ENCODE data around the gene PDE6G.

Gene PDE6G

GRCh38 chr17:81697261-81698044 lies 41.1 kb upstream of the PDE6G start:
- H3K27me3 ChIP-seq (ENCODE audit: low read depth, low read length): no peaks in the 10 kb centered on the region
- peaks cover 38% of the 10 kb centered on the region for H3K79me2 ChIP-seq (ENCODE audit: low read length)
- no peak overlapping the region for H3K4me2 ChIP-seq (ENCODE audit: low read length)
- no peaks in the 10 kb centered on the region for H3K9me3 ChIP-seq (ENCODE audit: insufficient read depth, low read length)
- TF ChIP-seq, protein P1, sequence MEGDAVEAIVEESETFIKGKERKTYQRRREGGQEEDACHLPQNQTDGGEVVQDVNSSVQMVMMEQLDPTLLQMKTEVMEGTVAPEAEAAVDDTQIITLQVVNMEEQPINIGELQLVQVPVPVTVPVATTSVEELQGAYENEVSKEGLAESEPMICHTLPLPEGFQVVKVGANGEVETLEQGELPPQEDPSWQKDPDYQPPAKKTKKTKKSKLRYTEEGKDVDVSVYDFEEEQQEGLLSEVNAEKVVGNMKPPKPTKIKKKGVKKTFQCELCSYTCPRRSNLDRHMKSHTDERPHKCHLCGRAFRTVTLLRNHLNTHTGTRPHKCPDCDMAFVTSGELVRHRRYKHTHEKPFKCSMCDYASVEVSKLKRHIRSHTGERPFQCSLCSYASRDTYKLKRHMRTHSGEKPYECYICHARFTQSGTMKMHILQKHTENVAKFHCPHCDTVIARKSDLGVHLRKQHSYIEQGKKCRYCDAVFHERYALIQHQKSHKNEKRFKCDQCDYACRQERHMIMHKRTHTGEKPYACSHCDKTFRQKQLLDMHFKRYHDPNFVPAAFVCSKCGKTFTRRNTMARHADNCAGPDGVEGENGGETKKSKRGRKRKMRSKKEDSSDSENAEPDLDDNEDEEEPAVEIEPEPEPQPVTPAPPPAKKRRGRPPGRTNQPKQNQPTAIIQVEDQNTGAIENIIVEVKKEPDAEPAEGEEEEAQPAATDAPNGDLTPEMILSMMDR (IDR thresholded peaks at IDR 0.05; ENCODE audit: low read depth, low read length): no peak
- no peak for TF ChIP-seq EZH2phosphoT487 (IDR thresholded peaks at IDR 0.05; ENCODE audit: low read depth)
- H3K4me1 ChIP-seq (ENCODE audit: low read length): peaks cover 12% of the 10 kb centered on the region
- no peak overlapping the region for H3K27ac ChIP-seq (ENCODE audit: low read length)
- no peak overlapping the region for H2AFZ ChIP-seq (ENCODE audit: low read depth, low read length)
- peaks cover 6% of the 10 kb centered on the region for H4K20me1 ChIP-seq (ENCODE audit: insufficient read depth, low read length)
- peaks cover 41% of the 10 kb centered on the region for H3K36me3 ChIP-seq (replicated peaks; ENCODE audit: low read depth, low read length)
- no peak overlapping the region for H3K9ac ChIP-seq (ENCODE audit: low read length)
- no peak overlapping the region for H3K4me3 ChIP-seq (ENCODE audit: low read length)

- Histone ChIP-seq H3K9ac (ENCODE audit: low read length) (no peak overlapping the region), H4K20me1 (ENCODE audit: insufficient read depth, low read length) (no peaks in the 10 kb centered on the region), H3K79me2 (ENCODE audit: low read length) (peaks cover 27% of the 10 kb centered on the region)
These were observed 40.0 kb upstream of the PDE6G start for GRCh38 chr17:81696218-81696941.

DNA sequence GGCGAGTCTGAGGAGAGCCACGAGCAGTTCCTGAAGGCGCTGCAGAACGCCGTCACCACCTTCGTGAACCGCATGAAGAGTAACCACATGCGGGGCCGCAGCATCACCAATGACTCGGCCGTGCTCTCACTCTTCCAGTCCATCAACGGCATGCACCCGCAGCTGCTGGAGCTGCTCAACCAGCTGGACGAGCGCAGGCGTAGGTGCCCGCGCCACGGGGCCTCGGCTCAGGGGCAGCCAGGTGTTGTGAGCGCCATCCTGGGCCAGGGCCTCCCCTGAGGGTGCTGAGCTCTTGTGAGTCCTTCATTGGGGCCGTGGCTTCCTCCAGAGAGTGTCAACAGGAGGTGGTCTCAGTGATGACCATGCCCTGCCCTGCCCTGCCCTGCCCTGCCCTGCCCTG lies 39.5 kb upstream of the PDE6G start:
- no peaks in the 10 kb centered on the region for H4K20me1 ChIP-seq (ENCODE audit: insufficient read depth, low read length)
- H3K4me1 ChIP-seq (ENCODE audit: low read length): no peaks in the 10 kb centered on the region; the same call in 1 of the 2 replicates
- no peaks in the 10 kb centered on the region for H3K9me3 ChIP-seq (ENCODE audit: insufficient read depth, low read length)
- no peak overlapping the region for H3K4me3 ChIP-seq (ENCODE audit: low read length)
- H3K79me2 ChIP-seq (ENCODE audit: low read length): peaks cover 21% of the 10 kb centered on the region
- H2AFZ ChIP-seq (ENCODE audit: low read depth, low read length): no peak overlapping the region
- TF ChIP-seq, protein P1 (IDR thresholded peaks at IDR 0.05; ENCODE audit: low read depth, low read length): no peak
- no peak for TF ChIP-seq EZH2phosphoT487 (IDR thresholded peaks at IDR 0.05; ENCODE audit: low read depth)
- peaks cover 36% of the 10 kb centered on the region for H3K36me3 ChIP-seq (replicated peaks; ENCODE audit: low read depth, low read length)
- no peak overlapping the region for H3K4me2 ChIP-seq (ENCODE audit: low read length)
- no peaks in the 10 kb centered on the region for H3K27me3 ChIP-seq (ENCODE audit: low read depth, low read length)
- H3K27ac ChIP-seq (ENCODE audit: low read length): no peak overlapping the region
- no peak overlapping the region for H3K9ac ChIP-seq (ENCODE audit: low read length)

More at GRCh38 chr17:81696218-81696941, 40.0 kb upstream of the PDE6G start:
- Histone ChIP-seq H3K36me3 (replicated peaks; ENCODE audit: low read depth, low read length) (peaks cover 39% of the 10 kb centered on the region), H3K27me3 (ENCODE audit: low read depth, low read length) (no peaks in the 10 kb centered on the region), H3K9me3 (ENCODE audit: insufficient read depth, low read length) (no peaks in the 10 kb centered on the region), H3K27ac (ENCODE audit: low read length) (no peak overlapping the region), H3K4me2 (ENCODE audit: low read length) (no peak overlapping the region), H3K4me3 (ENCODE audit: low read length) (no peak overlapping the region), H2AFZ (ENCODE audit: low read depth, low read length) (no peak overlapping the region), H3K4me1 (ENCODE audit: low read length) (peaks cover 6% of the 10 kb centered on the region)
- no peak for TF ChIP-seq EZH2phosphoT487 (IDR thresholded peaks at IDR 0.05; ENCODE audit: low read depth)
- TF ChIP-seq, protein P1 (IDR thresholded peaks at IDR 0.05; ENCODE audit: low read depth, low read length): no peak

DNA sequence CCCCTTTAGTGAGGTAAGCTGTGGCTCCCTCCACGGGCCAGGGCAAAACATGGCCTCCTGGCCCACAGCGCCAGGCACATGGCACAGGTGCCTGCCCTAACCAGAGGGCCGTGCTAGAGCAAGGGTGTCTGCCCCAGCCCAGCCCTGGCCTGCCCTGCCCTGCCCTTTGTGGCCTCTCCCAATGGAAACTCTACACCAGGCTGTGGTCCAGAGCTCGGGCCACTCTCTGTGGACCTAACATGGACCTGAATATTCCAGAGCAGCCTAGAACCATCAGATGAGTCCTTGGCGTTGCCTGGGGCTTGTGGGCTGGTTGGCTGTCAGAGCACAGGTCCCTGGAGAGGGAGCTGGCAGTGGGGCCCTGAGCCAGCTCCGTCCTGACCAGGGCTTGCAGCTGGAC lies 38.9 kb upstream of the PDE6G start:
- Histone ChIP-seq H4K20me1 (ENCODE audit: insufficient read depth, low read length) (no peaks in the 10 kb centered on the region), H3K4me3 (ENCODE audit: low read length) (no peak overlapping the region), H3K36me3 (replicated peaks; ENCODE audit: low read depth, low read length) (peaks cover 35% of the 10 kb centered on the region), H3K4me1 (ENCODE audit: low read length) (no peaks in the 10 kb centered on the region), H3K27ac (ENCODE audit: low read length) (no peak overlapping the region), H3K27me3 (ENCODE audit: low read depth, low read length) (no peaks in the 10 kb centered on the region), H3K9me3 (ENCODE audit: insufficient read depth, low read length) (no peaks in the 10 kb centered on the region), H3K9ac (ENCODE audit: low read length) (no peak overlapping the region), H3K4me2 (ENCODE audit: low read length) (no peak overlapping the region), H2AFZ (ENCODE audit: low read depth, low read length) (no peak overlapping the region), H3K79me2 (ENCODE audit: low read length) (peaks cover 15% of the 10 kb centered on the region)
- no peak for TF ChIP-seq EZH2phosphoT487 (IDR thresholded peaks at IDR 0.05; ENCODE audit: low read depth)
- TF ChIP-seq, protein P1 (IDR thresholded peaks at IDR 0.05; ENCODE audit: low read depth, low read length): no peak

Measured in OCI-LY3 (cell line).